ENCODE results near the gene GSC. TPM values are rescaled to one million over a fixed set of nuclear protein-coding genes. Genes with fewer than 3 reads are reported as not detected.
A peak's percentile ranks its signal among the peaks of the same experiment; 100 is the strongest.

The GSC gene
- total RNA-seq, 1 donor from 2014 or later, result not detected

- Mint-ChIP-seq H3K9me3 (ENCODE audit: unreplicated experiment) (peaks cover 4% of the 10 kb centered on the region), H3K4me3 (ENCODE audit: unreplicated experiment) (no peak overlapping the region), H3K4me1 (ENCODE audit: low read depth, unreplicated experiment) (no peaks in the 10 kb centered on the region), H3K27me3 (ENCODE audit: unreplicated experiment) (peaks cover 2% of the 10 kb centered on the region), H3K36me3 (ENCODE audit: unreplicated experiment) (no peaks in the 10 kb centered on the region), H3K27ac (ENCODE audit: unreplicated experiment) (no peak overlapping the region)
- peak; percentile 35 for DNase-seq
- TF ChIP-seq CTCF (IDR thresholded peaks at IDR 0.05; ENCODE audit: partially characterized antibody, unreplicated experiment), result no peak
Observed at GRCh38 chr14:94787092-94787491, 17.2 kb upstream of the GSC start.

GRCh38 chr14:94780536-94781399 is 10.9 kb upstream of the GSC start:
- peaks cover under 1% of the 10 kb centered on the region for H3K4me1 Mint-ChIP-seq (ENCODE audit: low read depth, unreplicated experiment)
- no peak for TF ChIP-seq CTCF (IDR thresholded peaks at IDR 0.05; ENCODE audit: partially characterized antibody, unreplicated experiment)
- H3K27me3 Mint-ChIP-seq (ENCODE audit: unreplicated experiment), result peaks cover 4% of the 10 kb centered on the region
- no peak for DNase-seq
- peaks cover 3% of the 10 kb centered on the region for H3K9me3 Mint-ChIP-seq (ENCODE audit: unreplicated experiment)
- H3K4me3 Mint-ChIP-seq (ENCODE audit: unreplicated experiment), result no peak overlapping the region
- peaks cover 4% of the 10 kb centered on the region for H3K36me3 Mint-ChIP-seq (ENCODE audit: unreplicated experiment)
- no peak overlapping the region for H3K27ac Mint-ChIP-seq (ENCODE audit: unreplicated experiment)

GRCh38 chr14:94779713-94780112 is 9.8 kb upstream of the GSC start:
- peaks cover 9% of the 10 kb centered on the region for H3K27me3 Mint-ChIP-seq (ENCODE audit: unreplicated experiment)
- peaks cover 4% of the 10 kb centered on the region for H3K36me3 Mint-ChIP-seq (ENCODE audit: unreplicated experiment)
- H3K4me1 Mint-ChIP-seq (ENCODE audit: low read depth, unreplicated experiment), result peaks cover 6% of the 10 kb centered on the region
- no peak overlapping the region for H3K4me3 Mint-ChIP-seq (ENCODE audit: unreplicated experiment)
- no peak for DNase-seq
- no peak for TF ChIP-seq CTCF (IDR thresholded peaks at IDR 0.05; ENCODE audit: partially characterized antibody, unreplicated experiment)
- H3K9me3 Mint-ChIP-seq (ENCODE audit: unreplicated experiment), result peaks cover 3% of the 10 kb centered on the region
- no peak overlapping the region for H3K27ac Mint-ChIP-seq (ENCODE audit: unreplicated experiment)

- TF ChIP-seq CTCF (IDR thresholded peaks at IDR 0.05; ENCODE audit: partially characterized antibody, unreplicated experiment), result no peak
- Mint-ChIP-seq H3K9me3 (ENCODE audit: unreplicated experiment) (peaks cover 11% of the 10 kb centered on the region), H3K27ac (ENCODE audit: unreplicated experiment) (no peak overlapping the region), H3K4me1 (ENCODE audit: low read depth, unreplicated experiment) (peaks cover 19% of the 10 kb centered on the region), H3K36me3 (ENCODE audit: unreplicated experiment) (peaks cover 4% of the 10 kb centered on the region), H3K4me3 (ENCODE audit: unreplicated experiment) (no peak overlapping the region), H3K27me3 (ENCODE audit: unreplicated experiment) (peaks cover 35% of the 10 kb centered on the region)
- DNase-seq, result no peak
Observed at GRCh38 chr14:94775871-94776210, 5.9 kb upstream of the GSC start.

- no peak overlapping the region for H3K27ac Mint-ChIP-seq (ENCODE audit: unreplicated experiment)
- no peak for TF ChIP-seq CTCF (IDR thresholded peaks at IDR 0.05; ENCODE audit: partially characterized antibody, unreplicated experiment)
- peaks cover 4% of the 10 kb centered on the region for H3K36me3 Mint-ChIP-seq (ENCODE audit: unreplicated experiment)
- peaks cover 23% of the 10 kb centered on the region for H3K4me1 Mint-ChIP-seq (ENCODE audit: low read depth, unreplicated experiment)
- H3K4me3 Mint-ChIP-seq (ENCODE audit: unreplicated experiment), result peak overlapping the region; percentile 21
- no peak for DNase-seq
- H3K9me3 Mint-ChIP-seq (ENCODE audit: unreplicated experiment), result peaks cover 13% of the 10 kb centered on the region
- peaks cover 40% of the 10 kb centered on the region for H3K27me3 Mint-ChIP-seq (ENCODE audit: unreplicated experiment)
Observed at GRCh38 chr14:94775091-94775870, 5.4 kb upstream of the GSC start.

All from glutamatergic neuron (in vitro differentiated cells).